GM19372 (cell line): ENCODE data around the gene PPP1R1B.

Experiments
- ATAC-seq: cut with Tn5 transposase; IDR thresholded peaks from one replicate; pipeline ENCODE4 v1.9.1; 2021; ENCODE audit warnings: mild to moderate bottlenecking, low read depth, moderate library complexity; ENCODE audit not compliant: unreplicated experiment

Gene PPP1R1B

DNA sequence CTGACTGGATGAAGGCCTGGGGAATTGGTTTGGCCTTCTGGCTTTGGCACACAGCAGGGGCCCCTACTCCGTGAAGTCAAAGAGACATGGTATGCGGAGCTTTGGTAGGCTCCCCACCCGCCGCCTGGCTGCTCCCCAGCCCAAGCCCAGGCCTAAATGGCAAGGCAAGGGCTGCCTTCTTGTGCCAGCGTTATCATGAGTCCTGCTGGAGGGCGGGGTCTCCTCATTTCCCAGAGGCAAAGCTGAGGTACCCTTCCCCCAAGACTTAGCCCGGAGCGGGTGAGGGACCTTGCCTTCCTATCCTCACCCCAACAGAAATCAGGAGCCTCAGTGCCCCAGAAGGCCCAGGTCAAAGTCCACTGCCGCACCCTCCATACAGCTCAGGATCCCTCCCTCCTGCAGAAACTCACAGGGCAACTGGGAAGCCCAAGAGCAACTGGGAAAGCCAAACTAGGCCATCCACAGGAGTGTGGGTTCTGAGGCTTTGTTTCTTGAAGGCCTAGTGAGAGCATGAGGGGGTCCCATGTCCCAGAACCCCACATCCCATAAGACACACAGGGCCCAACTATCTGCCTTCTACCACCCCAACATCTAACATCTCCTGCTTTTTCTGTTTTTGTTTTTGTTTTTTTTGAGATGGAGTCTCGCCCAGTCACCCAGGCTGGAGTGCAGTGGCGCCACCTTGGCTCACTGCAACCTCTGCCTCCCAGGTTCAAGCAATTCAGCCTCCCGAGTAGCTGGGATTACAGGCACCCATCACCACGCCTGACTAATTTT lies 51.8 kb downstream of the PPP1R1B start:
- no peak for ATAC-seq

DNA sequence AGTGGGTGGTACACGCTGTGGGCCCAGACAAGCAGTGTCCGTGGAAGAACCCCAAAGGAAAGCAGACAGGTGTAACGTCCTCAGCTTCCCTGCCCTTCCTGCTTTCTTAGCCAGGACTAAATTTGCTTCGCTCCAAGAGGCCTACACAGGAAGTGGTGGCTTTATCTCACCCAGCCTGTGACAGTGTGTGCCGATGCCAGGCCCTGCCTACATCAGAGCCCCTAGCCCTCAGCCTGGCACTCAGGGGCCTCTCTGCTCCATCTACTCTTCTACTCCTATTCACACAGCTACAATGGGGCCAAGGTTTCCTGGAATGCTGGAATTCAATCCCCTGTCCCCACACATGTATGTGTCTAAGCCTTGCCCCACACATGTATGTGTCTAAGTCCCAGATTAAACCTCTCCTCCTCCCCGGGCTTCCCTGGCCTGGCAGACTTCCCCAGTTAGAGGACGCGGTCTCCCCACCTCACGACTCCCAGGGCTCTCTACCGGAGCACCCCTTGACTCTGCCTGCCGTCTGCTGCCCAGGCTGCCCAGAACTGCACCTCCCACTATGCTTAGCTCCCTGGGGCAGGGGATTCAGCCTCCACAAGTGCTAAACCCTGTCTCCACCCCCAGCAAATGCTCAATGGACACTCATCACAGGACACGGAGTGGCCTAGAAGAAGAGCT lies 52.9 kb downstream of the PPP1R1B start:
- no peak for ATAC-seq

DNA sequence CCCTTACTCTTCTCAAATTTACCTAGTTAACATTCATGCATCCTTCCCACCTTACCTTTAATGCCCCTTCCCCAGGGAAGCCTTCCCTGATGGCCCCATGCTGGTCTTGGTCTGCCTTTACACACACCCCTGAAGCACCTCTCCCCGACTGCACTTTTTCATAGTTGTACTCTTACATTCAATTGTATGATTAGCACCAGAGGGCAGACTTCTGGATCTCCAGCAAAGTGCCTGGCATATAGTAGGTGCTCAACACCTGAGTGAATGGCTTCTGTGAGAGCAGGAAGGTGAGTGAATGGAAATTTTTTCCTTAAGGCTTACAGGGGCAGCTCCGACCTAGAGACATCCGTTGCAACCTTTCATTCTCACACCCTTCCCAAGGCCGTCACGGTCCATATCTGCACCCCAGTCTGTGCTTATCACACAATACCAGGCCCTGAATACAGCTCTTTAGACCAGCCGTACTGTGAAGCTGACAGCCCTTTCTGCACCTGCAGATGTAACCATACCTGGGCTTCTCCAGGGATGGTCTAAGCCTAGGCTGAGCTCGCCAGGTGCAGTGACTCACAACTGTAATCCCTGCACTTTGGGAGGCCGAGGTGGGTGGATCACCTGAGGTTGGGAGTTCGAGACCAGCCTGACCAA lies 56.7 kb downstream of the PPP1R1B start:
- no peak for ATAC-seq

DNA sequence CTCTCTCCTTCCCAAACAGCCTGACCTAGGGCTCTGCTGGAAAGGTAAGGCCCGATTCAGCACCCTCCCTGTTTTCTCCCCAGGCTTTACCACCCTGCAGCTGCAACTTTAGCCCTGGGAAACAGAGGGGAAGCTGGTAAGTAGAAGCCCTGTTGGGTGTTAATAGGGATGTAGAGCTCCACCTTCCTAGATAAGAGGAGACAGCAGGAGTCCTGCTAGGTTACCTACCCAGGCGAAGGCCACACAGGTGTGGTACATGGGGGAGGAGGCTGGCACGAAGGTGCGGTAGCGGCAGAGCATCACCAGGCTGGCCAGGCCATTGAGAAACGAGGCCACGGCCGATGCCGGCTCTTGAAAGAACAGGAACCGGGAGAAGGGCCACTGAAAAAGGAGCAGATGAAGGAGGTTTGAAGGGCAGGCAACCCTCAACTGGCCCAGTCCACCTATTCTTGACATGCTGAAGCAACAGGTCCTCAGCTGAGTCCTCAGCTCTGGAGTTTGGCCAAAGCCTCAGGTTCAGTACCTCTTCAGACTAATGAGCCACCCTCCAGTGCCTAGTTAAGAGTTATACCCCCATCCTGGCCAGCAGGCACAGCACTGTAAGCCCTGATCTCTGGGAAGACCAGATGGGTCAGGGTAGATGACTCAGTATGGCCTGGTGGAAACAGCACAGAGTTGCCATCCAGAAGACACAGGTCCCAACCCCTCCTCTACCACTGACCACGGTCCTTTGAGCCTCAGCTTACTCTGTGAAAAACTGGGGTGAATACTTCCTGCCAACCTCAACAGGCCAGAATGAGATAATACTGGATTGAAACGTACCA lies 57.8 kb downstream of the PPP1R1B start:
- ATAC-seq = no peak
